ENCODE measurements around the gene ADAMTS18. TPM values are rescaled to one million over a fixed set of nuclear protein-coding genes. Genes with fewer than 3 reads are reported as not detected.

The ADAMTS18 gene
- total RNA-seq, 4 donors from 2014 or later: not detected

DNA sequence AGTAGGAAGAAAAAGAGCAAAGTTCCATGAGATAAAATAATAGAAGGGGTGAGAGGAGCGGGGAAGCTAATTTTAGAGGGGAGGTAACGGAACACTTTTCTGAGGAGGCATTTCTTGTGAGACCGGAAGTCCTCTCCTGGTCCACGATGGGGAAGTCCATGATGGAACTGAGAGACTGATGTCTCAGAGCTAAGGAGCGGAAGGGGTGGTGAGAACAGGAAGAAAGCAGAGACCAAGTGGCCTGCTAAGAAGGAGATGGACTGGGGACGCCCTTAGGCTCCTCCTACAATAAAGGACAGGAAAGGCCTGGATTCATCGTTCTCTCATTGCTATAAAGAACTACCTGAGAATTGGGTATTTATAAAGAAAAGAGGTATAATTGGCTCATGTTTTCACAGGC lies 59.4 kb downstream of the ADAMTS18 start:
- intact Hi-C loops (cut with DNase I): no loop called here
- TF ChIP-seq POLR2A (IDR thresholded peaks at IDR 0.05): no peak
- TF ChIP-seq, protein P1, sequence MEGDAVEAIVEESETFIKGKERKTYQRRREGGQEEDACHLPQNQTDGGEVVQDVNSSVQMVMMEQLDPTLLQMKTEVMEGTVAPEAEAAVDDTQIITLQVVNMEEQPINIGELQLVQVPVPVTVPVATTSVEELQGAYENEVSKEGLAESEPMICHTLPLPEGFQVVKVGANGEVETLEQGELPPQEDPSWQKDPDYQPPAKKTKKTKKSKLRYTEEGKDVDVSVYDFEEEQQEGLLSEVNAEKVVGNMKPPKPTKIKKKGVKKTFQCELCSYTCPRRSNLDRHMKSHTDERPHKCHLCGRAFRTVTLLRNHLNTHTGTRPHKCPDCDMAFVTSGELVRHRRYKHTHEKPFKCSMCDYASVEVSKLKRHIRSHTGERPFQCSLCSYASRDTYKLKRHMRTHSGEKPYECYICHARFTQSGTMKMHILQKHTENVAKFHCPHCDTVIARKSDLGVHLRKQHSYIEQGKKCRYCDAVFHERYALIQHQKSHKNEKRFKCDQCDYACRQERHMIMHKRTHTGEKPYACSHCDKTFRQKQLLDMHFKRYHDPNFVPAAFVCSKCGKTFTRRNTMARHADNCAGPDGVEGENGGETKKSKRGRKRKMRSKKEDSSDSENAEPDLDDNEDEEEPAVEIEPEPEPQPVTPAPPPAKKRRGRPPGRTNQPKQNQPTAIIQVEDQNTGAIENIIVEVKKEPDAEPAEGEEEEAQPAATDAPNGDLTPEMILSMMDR (IDR thresholded peaks at IDR 0.05): no peak
- WGBS, 2 donors: 87 to 94% methylated on average over 7 of the region's 7 CpGs

GRCh38 chr16:77374384-77374783 lies 60.5 kb downstream of the ADAMTS18 start:
- H3K4me3 ChIP-seq: no peak overlapping the region
- peaks cover 0 to 51% (median 0%) of the 10 kb centered on the region in 4 donors for H3K27me3 ChIP-seq
- H3K27ac ChIP-seq: no peak overlapping the region
- WGBS, 2 donors: 8 to 14% methylated on average over 1 of the region's 1 CpG
- TF ChIP-seq, protein P1 (IDR thresholded peaks at IDR 0.05): no peak
- TF ChIP-seq POLR2A (IDR thresholded peaks at IDR 0.05): no peak
- no peaks in the 10 kb centered on the region for H3K36me3 ChIP-seq
- intact Hi-C loops (cut with DNase I): no loop called here
- peaks cover 0 to 15% (median 0%) of the 10 kb centered on the region in 3 donors for H3K4me1 ChIP-seq
- no peak for DNase-seq
- no peaks in the 10 kb centered on the region for H3K9me3 ChIP-seq

More for the DNA sequence above, 59.4 kb downstream of the ADAMTS18 start:
- H3K4me3 ChIP-seq: no peak overlapping the region
- peaks cover 0 to 44% (median 0%) of the 10 kb centered on the region in 4 donors for H3K27me3 ChIP-seq
- no peak for DNase-seq
- H3K36me3 ChIP-seq: no peaks in the 10 kb centered on the region
- peaks cover 0 to 15% (median 0%) of the 10 kb centered on the region in 3 donors for H3K4me1 ChIP-seq
- no peak overlapping the region for H3K27ac ChIP-seq
- H3K9me3 ChIP-seq: no peaks in the 10 kb centered on the region

GRCh38 chr16:77373726-77374125 lies 61.1 kb downstream of the ADAMTS18 start:
- DNase-seq: no peak
- TF ChIP-seq POLR2A (IDR thresholded peaks at IDR 0.05): no peak
- TF ChIP-seq, protein P1 (IDR thresholded peaks at IDR 0.05): no peak
- Histone ChIP-seq H3K27me3 (peaks cover 0 to 53% (median 0%) of the 10 kb centered on the region in 4 donors), H3K4me1 (peaks cover 0 to 15% (median 0%) of the 10 kb centered on the region in 3 donors), H3K4me3 (no peak overlapping the region), H3K36me3 (no peaks in the 10 kb centered on the region), H3K9me3 (no peaks in the 10 kb centered on the region), H3K27ac (no peak overlapping the region)
- WGBS, 2 donors: 80 to 87% methylated on average over 1 to 3 of the region's 3 CpGs
- intact Hi-C loops (cut with DNase I): no loop called here

DNA sequence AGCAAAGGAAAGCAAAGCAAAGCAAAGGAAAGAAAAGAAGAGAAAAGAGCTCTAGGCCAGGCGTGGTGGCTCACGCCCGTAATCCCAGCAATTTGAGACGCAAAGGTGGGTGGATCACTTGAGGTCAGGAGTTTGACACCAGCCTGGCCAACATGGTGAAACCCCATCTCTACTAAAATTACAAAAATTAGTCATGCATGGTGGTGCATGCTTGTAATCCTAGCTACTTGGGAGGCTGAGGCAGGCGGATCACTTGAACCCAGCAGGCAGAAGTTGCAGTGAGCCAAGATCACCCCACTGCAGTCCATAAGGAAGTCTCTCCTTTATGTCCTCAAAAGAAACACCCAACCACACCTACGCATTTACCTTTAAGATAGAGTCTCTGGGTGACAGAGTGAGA lies 70.1 kb downstream of the ADAMTS18 start:
- intact Hi-C loops (cut with DNase I): no loop called here
- no peak for DNase-seq
- Histone ChIP-seq H3K36me3 (no peaks in the 10 kb centered on the region), H3K9me3 (no peaks in the 10 kb centered on the region), H3K4me3 (no peak overlapping the region), H3K27ac (no peak overlapping the region), H3K4me1 (no peaks in the 10 kb centered on the region), H3K27me3 (peaks cover 0 to 18% (median 0%) of the 10 kb centered on the region in 4 donors)
- TF ChIP-seq POLR2A (IDR thresholded peaks at IDR 0.05): no peak
- TF ChIP-seq, protein P1 (IDR thresholded peaks at IDR 0.05): no peak
- WGBS, 2 donors: 73 to 81% methylated on average over 5 to 6 of the region's 6 CpGs

- TF ChIP-seq, protein P1 (IDR thresholded peaks at IDR 0.05): no peak
- no peak for TF ChIP-seq POLR2A (IDR thresholded peaks at IDR 0.05)
- Histone ChIP-seq H3K27me3 (peaks cover 0 to 10% (median 0%) of the 10 kb centered on the region in 4 donors), H3K27ac (no peak overlapping the region), H3K4me3 (no peak overlapping the region), H3K4me1 (no peaks in the 10 kb centered on the region), H3K36me3 (no peaks in the 10 kb centered on the region), H3K9me3 (no peaks in the 10 kb centered on the region)
- intact Hi-C loops (cut with DNase I): no loop called here
- WGBS, 2 donors: 35 to 36% methylated on average over 4 of the region's 4 CpGs
- DNase-seq: no peak
These were observed 75.8 kb downstream of the ADAMTS18 start for GRCh38 chr16:77359065-77359502.

Measured in esophagus squamous epithelium (tissue), 5 donors.